Osteocyte (in vitro differentiated cells): Measurements from ENCODE around the gene PDZD11. TPM values are rescaled to one million over a fixed set of nuclear protein-coding genes. Genes with fewer than 3 reads are reported as not detected.
"Not testable (repeated sequence)": the region's sequence is repeated elsewhere in the genome, so short reads cannot be mapped to it uniquely, and the experiment has no call there.

Experiments
- DNase-seq: peaks from one replicate; pipeline ENCODE4 v3.0.0; 2021; ENCODE audit warnings: mixed read lengths; ENCODE audit not compliant: unreplicated experiment; ENCODE audit errors: extremely low spot score
- H3K27ac Mint-ChIP-seq: one replicate; pipeline ENCODE4 v1.8.0; 2021; ENCODE audit warnings: mild to moderate bottlenecking, mixed read lengths; ENCODE audit not compliant: unreplicated experiment
- H3K27me3 Mint-ChIP-seq: one replicate; pipeline ENCODE4 v1.8.0; 2021; ENCODE audit warnings: mixed read lengths; ENCODE audit not compliant: unreplicated experiment
- H3K36me3 Mint-ChIP-seq: one replicate; pipeline ENCODE4 v1.8.0; 2021; ENCODE audit warnings: mixed read lengths; ENCODE audit not compliant: unreplicated experiment
- H3K4me1 Mint-ChIP-seq: one replicate; pipeline ENCODE4 v1.8.0; 2021; ENCODE audit warnings: mixed read lengths; ENCODE audit not compliant: unreplicated experiment
- H3K4me3 Mint-ChIP-seq: one replicate; pipeline ENCODE4 v1.8.0; 2021; ENCODE audit warnings: mild to moderate bottlenecking, moderate library complexity, mixed read lengths; ENCODE audit not compliant: unreplicated experiment
- H3K9me3 Mint-ChIP-seq: one replicate; pipeline ENCODE4 v1.8.0; 2021; ENCODE audit warnings: mixed read lengths; ENCODE audit not compliant: unreplicated experiment
- total RNA-seq: library from RNA; stranded (reverse); gene quantifications from 2 replicates; pipeline ENCODE4 v1.2.1, GENCODE V29; 2021
- TF ChIP-seq, protein P1 (sequence below): fragments of 200-600 bp; sonication (generic); IDR thresholded peaks from 2 replicates; pipeline ENCODE4 v1.5.0; 2021; ENCODE audit warnings: antibody characterized with exemption, mild to moderate bottlenecking, moderate library complexity

Gene PDZD11
- total RNA-seq, 1 donor from 2014 or later = 46.9 TPM

DNA sequence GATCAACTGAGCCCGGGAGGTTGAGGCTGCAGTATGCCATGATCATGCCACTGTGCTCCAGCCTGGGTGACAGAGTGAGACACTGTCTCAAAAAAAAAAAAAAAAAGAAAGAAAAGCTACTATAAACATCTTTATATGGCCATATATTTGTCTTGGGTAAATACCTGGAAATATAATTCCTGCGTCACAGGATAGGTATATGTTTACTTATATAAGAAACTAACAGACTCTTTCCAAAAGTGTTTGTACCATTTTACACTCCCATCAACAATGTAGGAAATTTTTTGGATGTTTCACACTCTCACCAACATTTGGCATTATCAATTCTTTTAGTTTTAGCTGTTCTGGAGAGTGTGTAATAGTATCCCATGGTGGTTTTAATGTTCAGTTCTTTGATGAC lies 42.5 kb downstream of the PDZD11 start:
- Mint-ChIP-seq H3K27me3 (peaks cover 2% of the 10 kb centered on the region), H3K9me3 (peaks cover 10% of the 10 kb centered on the region), H3K4me1 (no peaks in the 10 kb centered on the region), H3K4me3 (no peak overlapping the region), H3K36me3 (peaks cover 2% of the 10 kb centered on the region), H3K27ac (no peak overlapping the region)
- no peak for DNase-seq
- TF ChIP-seq, protein P1, sequence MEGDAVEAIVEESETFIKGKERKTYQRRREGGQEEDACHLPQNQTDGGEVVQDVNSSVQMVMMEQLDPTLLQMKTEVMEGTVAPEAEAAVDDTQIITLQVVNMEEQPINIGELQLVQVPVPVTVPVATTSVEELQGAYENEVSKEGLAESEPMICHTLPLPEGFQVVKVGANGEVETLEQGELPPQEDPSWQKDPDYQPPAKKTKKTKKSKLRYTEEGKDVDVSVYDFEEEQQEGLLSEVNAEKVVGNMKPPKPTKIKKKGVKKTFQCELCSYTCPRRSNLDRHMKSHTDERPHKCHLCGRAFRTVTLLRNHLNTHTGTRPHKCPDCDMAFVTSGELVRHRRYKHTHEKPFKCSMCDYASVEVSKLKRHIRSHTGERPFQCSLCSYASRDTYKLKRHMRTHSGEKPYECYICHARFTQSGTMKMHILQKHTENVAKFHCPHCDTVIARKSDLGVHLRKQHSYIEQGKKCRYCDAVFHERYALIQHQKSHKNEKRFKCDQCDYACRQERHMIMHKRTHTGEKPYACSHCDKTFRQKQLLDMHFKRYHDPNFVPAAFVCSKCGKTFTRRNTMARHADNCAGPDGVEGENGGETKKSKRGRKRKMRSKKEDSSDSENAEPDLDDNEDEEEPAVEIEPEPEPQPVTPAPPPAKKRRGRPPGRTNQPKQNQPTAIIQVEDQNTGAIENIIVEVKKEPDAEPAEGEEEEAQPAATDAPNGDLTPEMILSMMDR = no peak

DNA sequence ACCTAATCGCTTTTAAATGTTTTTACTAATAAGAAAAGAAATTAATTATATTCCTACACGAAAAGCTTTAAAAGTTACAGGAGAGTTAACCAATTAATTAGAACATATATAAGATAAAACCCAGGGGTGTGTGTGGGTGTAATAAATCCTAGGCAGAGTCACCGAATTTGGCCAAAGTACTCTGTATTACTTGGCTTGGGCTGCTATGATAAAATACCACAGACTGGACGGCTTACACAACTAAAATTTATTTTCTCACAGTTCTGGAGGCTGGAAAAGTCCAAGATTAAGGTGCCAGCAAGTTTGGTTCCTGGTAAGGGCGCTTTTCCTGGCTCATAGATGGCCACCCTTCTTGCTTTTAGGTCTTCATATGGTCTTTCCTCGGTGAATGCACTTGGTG lies 44.8 kb downstream of the PDZD11 start:
- Mint-ChIP-seq H3K9me3 (peaks cover 7% of the 10 kb centered on the region), H3K36me3 (no peaks in the 10 kb centered on the region), H3K27ac (no peak overlapping the region), H3K4me1 (no peaks in the 10 kb centered on the region), H3K4me3 (no peak overlapping the region), H3K27me3 (no peaks in the 10 kb centered on the region)
- no peak for DNase-seq
- TF ChIP-seq, protein P1 = no peak

DNA sequence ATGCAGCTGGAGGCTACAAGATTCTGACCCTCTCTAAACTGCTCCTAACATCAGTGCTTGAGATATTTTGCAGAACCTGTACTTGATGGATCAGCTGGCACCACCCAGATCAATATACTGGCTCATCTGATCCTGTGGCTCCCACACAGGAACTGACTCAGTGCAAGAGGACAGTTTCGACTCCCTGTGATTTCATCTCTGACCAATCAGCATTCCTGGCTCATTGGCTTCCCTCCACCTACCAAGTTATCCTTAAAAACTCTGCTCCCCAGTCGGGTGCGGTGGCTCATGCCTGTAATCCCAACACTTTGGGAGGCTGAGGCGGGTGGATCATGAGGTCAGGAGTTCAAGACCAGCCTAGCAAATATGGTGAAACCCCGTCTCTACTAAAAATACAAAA lies 46.1 kb downstream of the PDZD11 start:
- not testable (repeated sequence) for H3K27ac Mint-ChIP-seq, H3K4me3 Mint-ChIP-seq, DNase-seq, H3K36me3 Mint-ChIP-seq, H3K4me1 Mint-ChIP-seq, H3K27me3 Mint-ChIP-seq
- H3K9me3 Mint-ChIP-seq = peaks cover 11% of the 10 kb centered on the region

DNA sequence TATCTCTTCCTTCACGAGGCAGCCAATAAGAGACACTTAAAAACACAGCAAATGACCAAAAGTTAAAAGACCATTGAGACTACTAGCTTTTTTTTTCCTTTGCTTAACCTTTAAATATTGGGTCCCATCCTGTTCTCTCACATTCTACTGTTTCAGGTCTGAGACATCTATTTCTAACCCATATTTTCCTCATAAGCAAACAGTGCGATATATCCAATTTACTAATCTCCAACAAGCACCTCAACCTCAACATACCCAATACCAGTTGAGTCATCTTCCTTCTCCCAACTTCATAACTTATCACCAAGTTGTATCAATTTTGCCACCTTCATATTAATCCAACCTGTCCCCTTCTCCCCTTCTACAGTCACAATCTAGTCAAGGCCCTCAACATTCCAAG lies 48.2 kb downstream of the PDZD11 start:
- H3K4me3 Mint-ChIP-seq = no peak overlapping the region
- peaks cover 11% of the 10 kb centered on the region for H3K9me3 Mint-ChIP-seq
- H3K36me3 Mint-ChIP-seq = no peaks in the 10 kb centered on the region
- H3K27ac Mint-ChIP-seq = no peak overlapping the region
- TF ChIP-seq, protein P1 = no peak
- no peaks in the 10 kb centered on the region for H3K27me3 Mint-ChIP-seq
- no peaks in the 10 kb centered on the region for H3K4me1 Mint-ChIP-seq
- no peak for DNase-seq

DNA sequence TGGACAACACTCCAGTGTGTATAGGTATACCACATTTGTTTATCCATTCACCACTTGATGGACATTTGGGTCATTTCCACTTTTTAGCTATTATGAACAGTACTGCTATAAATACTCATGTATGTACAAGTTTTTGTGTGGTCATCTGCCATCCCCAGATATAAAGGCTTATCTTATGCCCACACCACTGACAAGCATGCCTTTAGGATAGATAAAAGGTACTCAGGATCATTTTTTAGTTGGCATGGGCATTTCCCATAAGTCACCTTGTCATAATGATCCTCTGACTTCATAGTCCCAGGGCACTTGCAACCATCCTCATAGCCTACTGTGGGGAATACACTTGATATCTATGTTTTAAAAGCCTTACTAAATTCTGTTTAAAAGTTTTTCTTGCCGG lies 49.0 kb downstream of the PDZD11 start:
- Mint-ChIP-seq H3K4me1 (no peaks in the 10 kb centered on the region), H3K27ac (no peak overlapping the region), H3K36me3 (no peaks in the 10 kb centered on the region), H3K4me3 (no peak overlapping the region), H3K9me3 (peaks cover 11% of the 10 kb centered on the region), H3K27me3 (no peaks in the 10 kb centered on the region)
- DNase-seq = no peak
- TF ChIP-seq, protein P1 = no peak

Other genes with a start within 250 kb of the PDZD11 start
- not detected in 2 replicates for gene AWAT2, start 240.0 kb downstream of the PDZD11 start, total RNA-seq
- not detected in 2 replicates for gene OTUD6A, start 227.5 kb downstream of the PDZD11 start, total RNA-seq
- 49.4 and 51.3 TPM in 2 replicates for gene IGBP1, start 156.5 kb downstream of the PDZD11 start, total RNA-seq
- not detected in 2 replicates for gene DGAT2L6, start 112.4 kb downstream of the PDZD11 start, total RNA-seq
- not detected in 2 replicates for gene AWAT1, start 55.3 kb downstream of the PDZD11 start, total RNA-seq
- gene P2RY4, start 29.7 kb downstream of the PDZD11 start, total RNA-seq = 0.27 TPM in 1 of 2 replicates, not detected in the other
- gene ARR3, start 21.6 kb downstream of the PDZD11 start, total RNA-seq = not detected in 2 replicates
- not detected in 2 replicates for gene RAB41, start 7.8 kb downstream of the PDZD11 start, total RNA-seq
- gene KIF4A, start 177 bp upstream of the PDZD11 start, total RNA-seq = 5.9 and 6.1 TPM in 2 replicates
- gene GDPD2, start 133.4 kb upstream of the PDZD11 start, total RNA-seq = not detected in 2 replicates
- 9.7 and 12.5 TPM in 2 replicates for gene DLG3, start 154.9 kb upstream of the PDZD11 start, total RNA-seq